GM12878 (cell line): Measurements from ENCODE around the gene CABLES1. TPM values are rescaled to one million over a fixed set of nuclear protein-coding genes. Genes with fewer than 3 reads are reported as not detected.

Experiments used
- ATAC-seq: fragments of 200-7000 bp; cut with Tn5 transposase; 3 replicates; pipeline ENCODE4 v1.9.1; 2020; ENCODE audit warnings: mild to moderate bottlenecking, moderate library complexity
- BruUV-seq: library from RNA; stranded (reverse); fragments of 400-500 nt; replicated peaks from 2 replicates; lab custom pipeline; 2021; lab: Mats Ljungman, UMichigan
- CTCF ChIA-PET: fragments of 300-600 bp; sonication (Branson Sonifier 250); formaldehyde crosslinking; extraction: SDS; loops from one replicate; lab custom pipeline; 2021; ENCODE audit warnings: inconsistent platforms; lab: Yijun Ruan, JAX
- POLR2A ChIA-PET: fragments of 350-600 bp; formaldehyde crosslinking; extraction: SDS; loops from one replicate; lab custom pipeline; 2021; ENCODE audit warnings: inconsistent platforms; lab: Charles Lee
- RAD21 ChIA-PET: fragments of 300-600 bp; sonication (Branson Sonifier 250); formaldehyde crosslinking; loops from one replicate; lab custom pipeline; 2023; ENCODE audit warnings: antibody characterized with exemption; ENCODE audit not compliant: unreplicated experiment; lab: Charles Lee
- SMC1A ChIA-PET: fragments of 300-600 bp; sonication (Branson Sonifier 250); formaldehyde crosslinking; loops from one replicate; lab custom pipeline; 2023; ENCODE audit not compliant: unreplicated experiment, uncharacterized antibody; lab: Charles Lee
- DNase-seq: peaks from one replicate; pipeline ENCODE4 v3.0.0-alpha.2; 2011; ENCODE audit warnings: low read depth, low spot score
- FAIRE-seq: peaks from 3 replicates; lab custom pipeline; 2011; peaks lifted over from hg19 to GRCh38; lab: Jason Lieb, UNC
- H2AFZ ChIP-seq: 2 replicates; pipeline ENCODE4 v1.6.0; 2011; ENCODE audit warnings: low read depth, low read length, control low read depth; ENCODE audit not compliant: control insufficient read depth
- H3K27ac ChIP-seq: 2 replicates; pipeline ENCODE4 v1.5.1; 2011; ENCODE audit warnings: control low read depth; ENCODE audit not compliant: control insufficient read depth, insufficient read depth
- H3K27me3 ChIP-seq, 2 experiments: replicated peaks in 1 of 2; 2 replicates each; pipeline versions ENCODE4 v1.6.0 to v1.6.1; 2011; ENCODE audit warnings: low read length in 1 of 2; ENCODE audit not compliant: control insufficient read depth in 2 of 2, insufficient read depth in 2 of 2
- H3K36me3 ChIP-seq, 2 experiments: 2 replicates each; pipeline ENCODE4 v1.5.1; 2011; ENCODE audit warnings: low read length in 1 of 2; ENCODE audit not compliant: control insufficient read depth in 2 of 2, insufficient read depth in 2 of 2
- H3K4me1 ChIP-seq: 2 replicates; pipeline ENCODE4 v1.6.1; 2011; ENCODE audit warnings: mild to moderate bottlenecking, low read length, moderate library complexity, mixed read lengths; ENCODE audit not compliant: control insufficient read depth, insufficient read depth
- H3K4me2 ChIP-seq: 2 replicates; pipeline ENCODE4 v1.6.0; 2011; ENCODE audit warnings: control low read depth; ENCODE audit not compliant: control insufficient read depth, insufficient read depth
- H3K4me3 ChIP-seq: fragments of 200-600 bp; sonication (generic); 2 replicates; pipeline ENCODE4 v1.5.1; 2016
- H3K79me2 ChIP-seq: 2 replicates; pipeline ENCODE4 v1.6.0; 2011; ENCODE audit warnings: low read length; ENCODE audit not compliant: control insufficient read depth, insufficient read depth
- H3K9ac ChIP-seq: 2 replicates; pipeline ENCODE4 v1.8.0; 2011; ENCODE audit warnings: low read length, control low read depth, mixed read lengths; ENCODE audit not compliant: control insufficient read depth, insufficient read depth
- H3K9me3 ChIP-seq: replicated peaks from 3 replicates; pipeline ENCODE4 v1.5.1; 2011; ENCODE audit warnings: mild to moderate bottlenecking, low read length; ENCODE audit not compliant: control insufficient read depth, insufficient read depth
- H4K20me1 ChIP-seq: 2 replicates; pipeline ENCODE4 v1.6.0; 2011; ENCODE audit not compliant: control insufficient read depth, insufficient read depth
- ESRRA ChIP-seq: IDR thresholded peaks from 2 replicates; pipeline ENCODE4 v1.6.1; 2012; ENCODE audit warnings: mild to moderate bottlenecking, low read length, improper control_type of control experiment
- NBN ChIP-seq: fragments of 450-650 bp; IDR thresholded peaks from 2 replicates; pipeline ENCODE4 v1.6.1; 2016
- SPI1 ChIP-seq: IDR thresholded peaks from 2 replicates; pipeline ENCODE4 v1.6.1; 2011; ENCODE audit warnings: low read depth, mild to moderate bottlenecking, low read length, moderate library complexity, borderline replicate concordance; ENCODE audit not compliant: insufficient read depth
- WGBS: methylation state at CpG from one replicate; pipeline ENCODE4 v1.1.6; 2016; ENCODE audit warnings: low lambda C conversion rate; ENCODE audit not compliant: insufficient replicate concordance, insufficient coverage; ENCODE audit errors: missing lambda C conversion rate; 5-methylcytosine and 5-hydroxymethylcytosine counted together
- in situ Hi-C: fragments of 300-500 bp; cut with MboI; formaldehyde crosslinking; loops from 9 replicates; pipeline ENCODE4 v1.14.3; 2018; ENCODE audit warnings: mixed read lengths
- intact Hi-C: fragments of 100-400 bp; cut with micrococcal nuclease; formaldehyde crosslinking; loops from one replicate; pipeline ENCODE4 v1.14.2; 2022; ENCODE audit not compliant: unreplicated experiment
- polyA plus RNA-seq, 11 experiments: library from polyadenylated mRNA; depleted of rRNA in 4 of 11; unstranded in 6 of 11; stranded (reverse) in 5 of 11; fragments of >200 nt; fragmentation: Nextera tagmentation in 4 of 11; fragmentation: Illumina TruSeq in 1 of 11; extraction: Ambion mirVana in 4 of 11; extraction: Trizol in 1 of 11; gene quantifications; 1 replicate in 1 of 11; 2 replicates in 10 of 11; pipeline versions ENCODE4 v1.2.1 to v1.2.3, GENCODE V29; 2011 to 2016; ENCODE audit warnings: inconsistent platforms in 2 of 11, missing spikeins in 2 of 11, low read depth in 1 of 11
- total RNA-seq, 4 experiments: library from RNA; depleted of rRNA in 3 of 4; stranded (reverse); fragments of >200 nt in 3 of 4; fragmentation: Illumina TruSeq in 1 of 4; extraction: Trizol in 1 of 4; gene quantifications; 2 replicates each; pipeline versions ENCODE4 v1.2.1 to v1.2.3, GENCODE V29; 2013 to 2021
- TF ChIP-seq, protein P1 (sequence below): fragments of 450-650 bp; IDR thresholded peaks from 2 replicates; pipeline ENCODE4 v1.6.1; 2018; ENCODE audit warnings: mild to moderate bottlenecking, low read depth, moderate library complexity; ENCODE audit not compliant: partially characterized antibody
- TF ChIP-seq, protein P2 (sequence below): IDR thresholded peaks from 2 replicates; pipeline ENCODE4 v1.6.1; 2012; ENCODE audit warnings: low read depth, low read length, improper control_type of control experiment

Gene CABLES1
- total and polyA plus RNA-seq, 10 of the 15 experiments (the other 5 are each of a cell fraction or from before 2014, with no cell fraction given), result 2.9 to 27.2 (median 8.2) TPM

GRCh38 chr18:23114171-23114881 lies 21.0 kb upstream of the CABLES1 start:
- intact Hi-C loops (loop anchor here (10.0 kb wide), 1 partner anchor 70 kb away; no protein-coding TSS in a partner anchor), in situ Hi-C loops (no loop called here)
- CTCF ChIA-PET, result no interaction called here
- Histone ChIP-seq H2AFZ (no peak overlapping the region), H3K27ac (no peak overlapping the region), H3K36me3 (no peaks in the 10 kb centered on the region), H3K4me2 (no peak overlapping the region), H3K9ac (no peak overlapping the region), H4K20me1 (no peaks in the 10 kb centered on the region), H3K79me2 (no peaks in the 10 kb centered on the region), H3K27me3 (no peaks in the 10 kb centered on the region; a peak in 1 of 4 replicates), H3K4me3 (no peak overlapping the region), H3K4me1 (no peaks in the 10 kb centered on the region), H3K9me3 (no peaks in the 10 kb centered on the region)
- no peak for TF ChIP-seq NBN
- no peak for TF ChIP-seq SPI1
- TF ChIP-seq, protein P1, sequence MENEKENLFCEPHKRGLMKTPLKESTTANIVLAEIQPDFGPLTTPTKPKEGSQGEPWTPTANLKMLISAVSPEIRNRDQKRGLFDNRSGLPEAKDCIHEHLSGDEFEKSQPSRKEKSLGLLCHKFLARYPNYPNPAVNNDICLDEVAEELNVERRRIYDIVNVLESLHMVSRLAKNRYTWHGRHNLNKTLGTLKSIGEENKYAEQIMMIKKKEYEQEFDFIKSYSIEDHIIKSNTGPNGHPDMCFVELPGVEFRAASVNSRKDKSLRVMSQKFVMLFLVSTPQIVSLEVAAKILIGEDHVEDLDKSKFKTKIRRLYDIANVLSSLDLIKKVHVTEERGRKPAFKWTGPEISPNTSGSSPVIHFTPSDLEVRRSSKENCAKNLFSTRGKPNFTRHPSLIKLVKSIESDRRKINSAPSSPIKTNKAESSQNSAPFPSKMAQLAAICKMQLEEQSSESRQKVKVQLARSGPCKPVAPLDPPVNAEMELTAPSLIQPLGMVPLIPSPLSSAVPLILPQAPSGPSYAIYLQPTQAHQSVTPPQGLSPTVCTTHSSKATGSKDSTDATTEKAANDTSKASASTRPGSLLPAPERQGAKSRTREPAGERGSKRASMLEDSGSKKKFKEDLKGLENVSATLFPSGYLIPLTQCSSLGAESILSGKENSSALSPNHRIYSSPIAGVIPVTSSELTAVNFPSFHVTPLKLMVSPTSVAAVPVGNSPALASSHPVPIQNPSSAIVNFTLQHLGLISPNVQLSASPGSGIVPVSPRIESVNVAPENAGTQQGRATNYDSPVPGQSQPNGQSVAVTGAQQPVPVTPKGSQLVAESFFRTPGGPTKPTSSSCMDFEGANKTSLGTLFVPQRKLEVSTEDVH, result no peak
- TF ChIP-seq ESRRA, result no peak
- TF ChIP-seq, protein P2, sequence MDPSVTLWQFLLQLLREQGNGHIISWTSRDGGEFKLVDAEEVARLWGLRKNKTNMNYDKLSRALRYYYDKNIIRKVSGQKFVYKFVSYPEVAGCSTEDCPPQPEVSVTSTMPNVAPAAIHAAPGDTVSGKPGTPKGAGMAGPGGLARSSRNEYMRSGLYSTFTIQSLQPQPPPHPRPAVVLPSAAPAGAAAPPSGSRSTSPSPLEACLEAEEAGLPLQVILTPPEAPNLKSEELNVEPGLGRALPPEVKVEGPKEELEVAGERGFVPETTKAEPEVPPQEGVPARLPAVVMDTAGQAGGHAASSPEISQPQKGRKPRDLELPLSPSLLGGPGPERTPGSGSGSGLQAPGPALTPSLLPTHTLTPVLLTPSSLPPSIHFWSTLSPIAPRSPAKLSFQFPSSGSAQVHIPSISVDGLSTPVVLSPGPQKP, result no peak
- no peak for ATAC-seq
- WGBS, result 30% methylated on average over 10 of the region's 10 CpGs
- no TSS peak for BruUV-seq
- SMC1A ChIA-PET, result interaction anchor here (1.4 kb wide), 1 partner anchor 12 kb away, joined by 3 read pairs; no protein-coding TSS in a partner anchor
- POLR2A ChIA-PET, result no interaction called here
- RAD21 ChIA-PET, result no interaction called here
- no peak for FAIRE-seq
- no peak for DNase-seq
